ENCODE data around the gene RDH11. TPM values are rescaled to one million over a fixed set of nuclear protein-coding genes. Genes with fewer than 3 reads are reported as not detected.

RDH11 gene
- polyA plus RNA-seq, 1 of the 3 experiments (the other 2 are of a cell fraction): 44.7 TPM

GRCh38 chr14:67718265-67718664 lies 22.7 kb upstream of the RDH11 start:
- Histone ChIP-seq H3K4me3 (ENCODE audit: low read depth in 2 of 2, low read length in 1 of 2) (no peak overlapping the region), H3K4me2 (no peak overlapping the region), H3F3A (replicated peaks; ENCODE audit: insufficient read depth) (no peaks in the 10 kb centered on the region), H3K9me2 (no peaks in the 10 kb centered on the region), H3K27ac (ENCODE audit: low read depth in 2 of 2, low read length in 1 of 2) (no peak overlapping the region), H2AFZ (ENCODE audit: low read depth) (no peak overlapping the region), H3K27me3 (ENCODE audit: insufficient read depth) (no peaks in the 10 kb centered on the region; the same call in 1 of the 2 replicates), H3K79me2 (ENCODE audit: insufficient read depth) (no peaks in the 10 kb centered on the region), H4K20me1 (ENCODE audit: insufficient read depth) (no peaks in the 10 kb centered on the region), H3K36me3 (replicated peaks in 1 of 2; ENCODE audit: control insufficient read depth in 1 of 2, insufficient read depth in 2 of 2, low read length in 1 of 2) (no peaks in the 10 kb centered on the region), H3K9ac (no peak overlapping the region), H3K9me3 (no peaks in the 10 kb centered on the region), H3K4me1 (ENCODE audit: control insufficient read depth in 1 of 2, insufficient read depth in 2 of 2, low read depth in 1 of 2, low read length in 1 of 2) (peaks cover 0 to 8% of the 10 kb centered on the region in 2 experiments; a peak in 1 of 4 replicates)
- WGBS (ENCODE audit: low lambda C conversion rate): 46% methylated on average over 2 of the region's 2 CpGs
- no peak for DNase-seq
- ChIA-PET CTCF (interaction anchor here (1.0 to 2.4 kb wide), 2 partner anchors 14 to 194 kb away, joined by 3 to 8 read pairs; no protein-coding TSS in a partner anchor), POLR2A (no interaction called here)
- TF ChIP-seq MEF2A (IDR thresholded peaks at IDR 0.05; ENCODE audit: borderline replicate concordance, low read depth): no peak
- TF ChIP-seq RXRA (IDR thresholded peaks at IDR 0.05; ENCODE audit: borderline replicate concordance, low read depth): no peak
- TF ChIP-seq TAF1 (IDR thresholded peaks at IDR 0.05; ENCODE audit: borderline replicate concordance, low read depth, low read length): no peak
- no peak for TF ChIP-seq SMC3 (IDR thresholded peaks at IDR 0.05; ENCODE audit: low read depth, low read length)
- no peak for TF ChIP-seq ELF1 (IDR thresholded peaks at IDR 0.05)
- TF ChIP-seq NRF1 (IDR thresholded peaks at IDR 0.05; ENCODE audit: low read depth, low read length): no peak
- TF ChIP-seq JUND (IDR thresholded peaks at IDR 0.05): no peak

- Histone ChIP-seq H3K27ac (ENCODE audit: low read depth in 2 of 2, low read length in 1 of 2) (no peak overlapping the region), H2AFZ (ENCODE audit: low read depth) (no peak overlapping the region), H3K36me3 (replicated peaks in 1 of 2; ENCODE audit: control insufficient read depth in 1 of 2, insufficient read depth in 2 of 2, low read length in 1 of 2) (no peaks in the 10 kb centered on the region), H3K9me2 (no peaks in the 10 kb centered on the region), H3K9me3 (no peaks in the 10 kb centered on the region), H3F3A (replicated peaks; ENCODE audit: insufficient read depth) (no peaks in the 10 kb centered on the region), H4K20me1 (ENCODE audit: insufficient read depth) (no peaks in the 10 kb centered on the region), H3K27me3 (ENCODE audit: insufficient read depth) (no peaks in the 10 kb centered on the region; the same call in 1 of the 2 replicates), H3K9ac (no peak overlapping the region), H3K4me3 (ENCODE audit: low read depth in 2 of 2, low read length in 1 of 2) (no peak overlapping the region), H3K79me2 (ENCODE audit: insufficient read depth) (no peaks in the 10 kb centered on the region), H3K4me2 (no peak overlapping the region), H3K4me1 (ENCODE audit: control insufficient read depth in 1 of 2, insufficient read depth in 2 of 2, low read depth in 1 of 2, low read length in 1 of 2) (peaks cover 0 to 2% of the 10 kb centered on the region in 2 experiments; a peak in 1 of 4 replicates)
- ChIA-PET CTCF (interaction anchor here (5.3 kb wide), 1 partner anchor 13 kb away, joined by 39 read pairs; no protein-coding TSS in a partner anchor), POLR2A (no interaction called here)
- TF ChIP-seq, protein P1, sequence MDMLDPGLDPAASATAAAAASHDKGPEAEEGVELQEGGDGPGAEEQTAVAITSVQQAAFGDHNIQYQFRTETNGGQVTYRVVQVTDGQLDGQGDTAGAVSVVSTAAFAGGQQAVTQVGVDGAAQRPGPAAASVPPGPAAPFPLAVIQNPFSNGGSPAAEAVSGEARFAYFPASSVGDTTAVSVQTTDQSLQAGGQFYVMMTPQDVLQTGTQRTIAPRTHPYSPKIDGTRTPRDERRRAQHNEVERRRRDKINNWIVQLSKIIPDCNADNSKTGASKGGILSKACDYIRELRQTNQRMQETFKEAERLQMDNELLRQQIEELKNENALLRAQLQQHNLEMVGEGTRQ (IDR thresholded peaks at IDR 0.05; ENCODE audit: borderline replicate concordance, low read depth, low read length): no peak
- no peak for TF ChIP-seq USF1 (IDR thresholded peaks at IDR 0.05; ENCODE audit: borderline replicate concordance, low read depth)
- TF ChIP-seq, protein P2, sequence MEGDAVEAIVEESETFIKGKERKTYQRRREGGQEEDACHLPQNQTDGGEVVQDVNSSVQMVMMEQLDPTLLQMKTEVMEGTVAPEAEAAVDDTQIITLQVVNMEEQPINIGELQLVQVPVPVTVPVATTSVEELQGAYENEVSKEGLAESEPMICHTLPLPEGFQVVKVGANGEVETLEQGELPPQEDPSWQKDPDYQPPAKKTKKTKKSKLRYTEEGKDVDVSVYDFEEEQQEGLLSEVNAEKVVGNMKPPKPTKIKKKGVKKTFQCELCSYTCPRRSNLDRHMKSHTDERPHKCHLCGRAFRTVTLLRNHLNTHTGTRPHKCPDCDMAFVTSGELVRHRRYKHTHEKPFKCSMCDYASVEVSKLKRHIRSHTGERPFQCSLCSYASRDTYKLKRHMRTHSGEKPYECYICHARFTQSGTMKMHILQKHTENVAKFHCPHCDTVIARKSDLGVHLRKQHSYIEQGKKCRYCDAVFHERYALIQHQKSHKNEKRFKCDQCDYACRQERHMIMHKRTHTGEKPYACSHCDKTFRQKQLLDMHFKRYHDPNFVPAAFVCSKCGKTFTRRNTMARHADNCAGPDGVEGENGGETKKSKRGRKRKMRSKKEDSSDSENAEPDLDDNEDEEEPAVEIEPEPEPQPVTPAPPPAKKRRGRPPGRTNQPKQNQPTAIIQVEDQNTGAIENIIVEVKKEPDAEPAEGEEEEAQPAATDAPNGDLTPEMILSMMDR (IDR thresholded peaks at IDR 0.05): no peak
- TF ChIP-seq EZH2phosphoT487 (IDR thresholded peaks at IDR 0.05; ENCODE audit: borderline replicate concordance, low read depth): no peak
- no peak for TF ChIP-seq NRF1 (IDR thresholded peaks at IDR 0.05; ENCODE audit: low read depth, low read length)
- TF ChIP-seq NFIC (IDR thresholded peaks at IDR 0.05; ENCODE audit: borderline replicate concordance): no peak
- no peak for TF ChIP-seq FOXM1 (IDR thresholded peaks at IDR 0.05; ENCODE audit: low read depth)
- no peak for TF ChIP-seq EP300 (IDR thresholded peaks at IDR 0.05; ENCODE audit: borderline replicate concordance in 1 of 2, low read depth in 1 of 2, low read length in 1 of 2)
- no peak for TF ChIP-seq FOXJ3 (CRISPR knock-in tag; IDR thresholded peaks at IDR 0.05)
- TF ChIP-seq TEAD4 (IDR thresholded peaks at IDR 0.05; ENCODE audit: borderline replicate concordance, insufficient read depth): no peak
- TF ChIP-seq TCF12 (IDR thresholded peaks at IDR 0.05): no peak
- no peak for TF ChIP-seq RXRA (IDR thresholded peaks at IDR 0.05; ENCODE audit: borderline replicate concordance, low read depth)
- TF ChIP-seq, protein P3, sequence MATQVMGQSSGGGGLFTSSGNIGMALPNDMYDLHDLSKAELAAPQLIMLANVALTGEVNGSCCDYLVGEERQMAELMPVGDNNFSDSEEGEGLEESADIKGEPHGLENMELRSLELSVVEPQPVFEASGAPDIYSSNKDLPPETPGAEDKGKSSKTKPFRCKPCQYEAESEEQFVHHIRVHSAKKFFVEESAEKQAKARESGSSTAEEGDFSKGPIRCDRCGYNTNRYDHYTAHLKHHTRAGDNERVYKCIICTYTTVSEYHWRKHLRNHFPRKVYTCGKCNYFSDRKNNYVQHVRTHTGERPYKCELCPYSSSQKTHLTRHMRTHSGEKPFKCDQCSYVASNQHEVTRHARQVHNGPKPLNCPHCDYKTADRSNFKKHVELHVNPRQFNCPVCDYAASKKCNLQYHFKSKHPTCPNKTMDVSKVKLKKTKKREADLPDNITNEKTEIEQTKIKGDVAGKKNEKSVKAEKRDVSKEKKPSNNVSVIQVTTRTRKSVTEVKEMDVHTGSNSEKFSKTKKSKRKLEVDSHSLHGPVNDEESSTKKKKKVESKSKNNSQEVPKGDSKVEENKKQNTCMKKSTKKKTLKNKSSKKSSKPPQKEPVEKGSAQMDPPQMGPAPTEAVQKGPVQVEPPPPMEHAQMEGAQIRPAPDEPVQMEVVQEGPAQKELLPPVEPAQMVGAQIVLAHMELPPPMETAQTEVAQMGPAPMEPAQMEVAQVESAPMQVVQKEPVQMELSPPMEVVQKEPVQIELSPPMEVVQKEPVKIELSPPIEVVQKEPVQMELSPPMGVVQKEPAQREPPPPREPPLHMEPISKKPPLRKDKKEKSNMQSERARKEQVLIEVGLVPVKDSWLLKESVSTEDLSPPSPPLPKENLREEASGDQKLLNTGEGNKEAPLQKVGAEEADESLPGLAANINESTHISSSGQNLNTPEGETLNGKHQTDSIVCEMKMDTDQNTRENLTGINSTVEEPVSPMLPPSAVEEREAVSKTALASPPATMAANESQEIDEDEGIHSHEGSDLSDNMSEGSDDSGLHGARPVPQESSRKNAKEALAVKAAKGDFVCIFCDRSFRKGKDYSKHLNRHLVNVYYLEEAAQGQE (IDR thresholded peaks at IDR 0.05; ENCODE audit: low read depth, low read length): no peak
- 94% methylated on average over 1 of the region's 1 CpG for WGBS (ENCODE audit: low lambda C conversion rate)
- no peak for DNase-seq
These were observed 21.5 kb upstream of the RDH11 start for GRCh38 chr14:67717048-67717447.

All from SK-N-SH (cell line).